WTC11 (cell line): ENCODE data around the gene OTUD4. TPM values are rescaled to one million over a fixed set of nuclear protein-coding genes. Genes with fewer than 3 reads are reported as not detected.

Experiments used
- ATAC-seq: fragments of 200-7000 bp; cut with Tn5 transposase; 2 replicates; pipeline ENCODE4 v1.10.0; 2021; ENCODE audit warnings: mild to moderate bottlenecking, moderate library complexity
- CTCF ChIA-PET: fragments of 300-600 bp; sonication (Branson Sonifier 250); formaldehyde crosslinking; loops from one replicate; lab custom pipeline; 2021; ENCODE audit warnings: antibody characterized with exemption; lab: Charles Lee
- POLR2A ChIA-PET: fragments of 350-600 bp; sonication (Branson Sonifier 250); formaldehyde crosslinking; loops from one replicate; lab custom pipeline; 2021; ENCODE audit warnings: antibody characterized with exemption; lab: Charles Lee
- DNase-seq: peaks from one replicate; pipeline ENCODE4 v3.0.0; 2021; ENCODE audit warnings: low spot score
- H3K27ac Mint-ChIP-seq: 2 replicates; pipeline ENCODE4 v1.8.0; 2021; ENCODE audit warnings: mixed read lengths
- H3K27me3 Mint-ChIP-seq: 2 replicates; pipeline ENCODE4 v1.8.0; 2021; ENCODE audit warnings: low read depth, mild to moderate bottlenecking, moderate library complexity, mixed read lengths
- H3K36me3 Mint-ChIP-seq: 2 replicates; pipeline ENCODE4 v1.8.0; 2021; ENCODE audit warnings: mixed read lengths
- H3K4me1 Mint-ChIP-seq: 2 replicates; pipeline ENCODE4 v1.8.0; 2022; ENCODE audit warnings: mixed read lengths
- H3K4me3 Mint-ChIP-seq: 2 replicates; pipeline ENCODE4 v1.8.0; 2021; ENCODE audit warnings: mild to moderate bottlenecking, moderate library complexity, mixed read lengths
- H3K9me3 Mint-ChIP-seq: 2 replicates; pipeline ENCODE4 v1.8.0; 2021; ENCODE audit warnings: mixed read lengths
- ATF3 ChIP-seq: sonication (generic); formaldehyde crosslinking; conservative IDR thresholded peaks from 2 replicates; pipeline ENCODE4 v1.8.1; 2022; ENCODE audit warnings: mild to moderate bottlenecking, missing genetic modification reagents
- CREM ChIP-seq: sonication (generic); formaldehyde crosslinking; IDR thresholded peaks from 2 replicates; pipeline ENCODE4 v1.8.1; 2022; ENCODE audit warnings: mild to moderate bottlenecking, missing genetic modification reagents, moderate library complexity
- ESRRA ChIP-seq: sonication (generic); formaldehyde crosslinking; IDR thresholded peaks from 2 replicates; pipeline ENCODE4 v1.8.1; 2022; ENCODE audit warnings: mild to moderate bottlenecking, missing genetic modification reagents, borderline replicate concordance
- ETV6 ChIP-seq: sonication (generic); formaldehyde crosslinking; IDR thresholded peaks from 2 replicates; pipeline ENCODE4 v1.8.1; 2022; ENCODE audit warnings: mild to moderate bottlenecking, missing genetic modification reagents
- FOXK1 ChIP-seq: sonication (generic); formaldehyde crosslinking; IDR thresholded peaks from 2 replicates; pipeline ENCODE4 v1.8.0; 2022; ENCODE audit warnings: mild to moderate bottlenecking, moderate library complexity, missing genetic modification reagents
- IRF2 ChIP-seq: sonication (generic); formaldehyde crosslinking; IDR thresholded peaks from 2 replicates; pipeline ENCODE4 v1.8.0; 2022; ENCODE audit warnings: low read depth, missing genetic modification reagents, borderline replicate concordance
- MXD4 ChIP-seq: fragments of 250-450 bp; sonication (Bioruptor Pico); IDR thresholded peaks from 2 replicates; pipeline ENCODE4 v1.8.0; 2021; ENCODE audit warnings: mild to moderate bottlenecking, moderate library complexity, borderline replicate concordance
- NR3C1 ChIP-seq: sonication (generic); formaldehyde crosslinking; conservative IDR thresholded peaks from 2 replicates; pipeline ENCODE4 v1.8.1; 2023; ENCODE audit warnings: low read depth, mild to moderate bottlenecking, missing genetic modification reagents
- SMAD3 ChIP-seq: sonication (generic); formaldehyde crosslinking; IDR thresholded peaks from 2 replicates; pipeline ENCODE4 v1.8.0; 2022; ENCODE audit warnings: missing genetic modification reagents, mild to moderate bottlenecking, borderline replicate concordance
- SMAD4 ChIP-seq: sonication (generic); formaldehyde crosslinking; IDR thresholded peaks from 2 replicates; pipeline ENCODE4 v1.8.0; 2022; ENCODE audit warnings: mild to moderate bottlenecking, missing genetic modification reagents
- ZNF281 ChIP-seq: sonication (generic); formaldehyde crosslinking; IDR thresholded peaks from 2 replicates; pipeline ENCODE4 v1.8.0; 2023; ENCODE audit warnings: mild to moderate bottlenecking, missing genetic modification reagents
- ZNF317 ChIP-seq: sonication (generic); formaldehyde crosslinking; IDR thresholded peaks from 2 replicates; pipeline ENCODE4 v1.8.1; 2023; ENCODE audit warnings: low read depth, mild to moderate bottlenecking, moderate library complexity, missing genetic modification reagents, borderline replicate concordance
- ZNF396 ChIP-seq: fragments of 250-450 bp; sonication (Bioruptor Pico); IDR thresholded peaks from 2 replicates; pipeline ENCODE4 v1.8.0; 2021; ENCODE audit warnings: mild to moderate bottlenecking, moderate library complexity, borderline replicate concordance
- ZNF671 ChIP-seq: fragments of 250-450 bp; sonication (Bioruptor Pico); IDR thresholded peaks from 2 replicates; pipeline ENCODE4 v1.8.0; 2021; ENCODE audit warnings: mild to moderate bottlenecking
- total RNA-seq: library from RNA; stranded (reverse); gene quantifications from 3 replicates; pipeline ENCODE4 v1.2.3, GENCODE V29; 2021
- TF ChIP-seq, protein P1 (sequence below): sonication (generic); formaldehyde crosslinking; IDR thresholded peaks from 2 replicates; pipeline ENCODE4 v1.8.0; 2022; ENCODE audit warnings: mild to moderate bottlenecking, missing genetic modification reagents
- TF ChIP-seq, protein P2 (sequence below): sonication (generic); formaldehyde crosslinking; IDR thresholded peaks from 2 replicates; pipeline ENCODE4 v1.8.1; 2023; ENCODE audit warnings: mild to moderate bottlenecking, missing genetic modification reagents, moderate library complexity
- TF ChIP-seq, protein P3 (sequence below): fragments of 250-450 bp; sonication (Bioruptor Pico); IDR thresholded peaks from 2 replicates; pipeline ENCODE4 v1.8.0; 2021; ENCODE audit warnings: mild to moderate bottlenecking
- TF ChIP-seq, protein P4 (sequence below): fragments of 250-450 bp; sonication (Bioruptor Pico); IDR thresholded peaks from 2 replicates; pipeline ENCODE4 v1.9.0; 2021; ENCODE audit warnings: mild to moderate bottlenecking, borderline replicate concordance

The OTUD4 gene
- total RNA-seq, 1 experiment from 2014 or later: 44.6 TPM

DNA sequence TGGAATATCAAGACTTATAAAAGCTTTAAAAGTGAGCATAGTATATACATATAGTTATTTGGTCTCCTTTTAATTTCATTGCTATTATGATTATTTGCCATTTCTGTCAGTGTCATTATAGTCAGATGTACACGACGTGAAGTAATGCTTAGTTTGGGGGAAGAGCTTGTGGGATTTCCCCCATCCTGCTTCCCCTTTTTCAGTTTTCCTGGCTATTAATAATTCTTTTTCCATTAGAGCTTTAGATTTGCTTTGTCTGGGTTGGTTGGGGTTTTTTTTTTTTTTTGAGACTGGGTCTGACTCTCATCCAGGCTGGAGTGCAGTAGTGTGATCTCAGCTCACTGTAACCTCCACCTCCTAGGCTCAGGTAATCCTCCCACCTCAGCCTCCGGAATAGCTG, 76.9 kb downstream of the OTUD4 start:
- no peak overlapping the region for H3K4me3 Mint-ChIP-seq

More for the DNA sequence above, 76.9 kb downstream of the OTUD4 start:
- peaks cover 8% of the 10 kb centered on the region for H3K4me1 Mint-ChIP-seq
- TF ChIP-seq, protein P1, sequence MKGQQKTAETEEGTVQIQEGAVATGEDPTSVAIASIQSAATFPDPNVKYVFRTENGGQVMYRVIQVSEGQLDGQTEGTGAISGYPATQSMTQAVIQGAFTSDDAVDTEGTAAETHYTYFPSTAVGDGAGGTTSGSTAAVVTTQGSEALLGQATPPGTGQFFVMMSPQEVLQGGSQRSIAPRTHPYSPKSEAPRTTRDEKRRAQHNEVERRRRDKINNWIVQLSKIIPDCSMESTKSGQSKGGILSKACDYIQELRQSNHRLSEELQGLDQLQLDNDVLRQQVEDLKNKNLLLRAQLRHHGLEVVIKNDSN (CRISPR knock-in tag): no peak
- no peak for TF ChIP-seq ZNF671 (CRISPR knock-in tag)
- TF ChIP-seq CREM (CRISPR knock-in tag): no peak
- TF ChIP-seq, protein P2, sequence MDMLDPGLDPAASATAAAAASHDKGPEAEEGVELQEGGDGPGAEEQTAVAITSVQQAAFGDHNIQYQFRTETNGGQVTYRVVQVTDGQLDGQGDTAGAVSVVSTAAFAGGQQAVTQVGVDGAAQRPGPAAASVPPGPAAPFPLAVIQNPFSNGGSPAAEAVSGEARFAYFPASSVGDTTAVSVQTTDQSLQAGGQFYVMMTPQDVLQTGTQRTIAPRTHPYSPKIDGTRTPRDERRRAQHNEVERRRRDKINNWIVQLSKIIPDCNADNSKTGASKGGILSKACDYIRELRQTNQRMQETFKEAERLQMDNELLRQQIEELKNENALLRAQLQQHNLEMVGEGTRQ: no peak
- no peak for TF ChIP-seq NR3C1 (CRISPR knock-in tag)
- TF ChIP-seq, protein P3, sequence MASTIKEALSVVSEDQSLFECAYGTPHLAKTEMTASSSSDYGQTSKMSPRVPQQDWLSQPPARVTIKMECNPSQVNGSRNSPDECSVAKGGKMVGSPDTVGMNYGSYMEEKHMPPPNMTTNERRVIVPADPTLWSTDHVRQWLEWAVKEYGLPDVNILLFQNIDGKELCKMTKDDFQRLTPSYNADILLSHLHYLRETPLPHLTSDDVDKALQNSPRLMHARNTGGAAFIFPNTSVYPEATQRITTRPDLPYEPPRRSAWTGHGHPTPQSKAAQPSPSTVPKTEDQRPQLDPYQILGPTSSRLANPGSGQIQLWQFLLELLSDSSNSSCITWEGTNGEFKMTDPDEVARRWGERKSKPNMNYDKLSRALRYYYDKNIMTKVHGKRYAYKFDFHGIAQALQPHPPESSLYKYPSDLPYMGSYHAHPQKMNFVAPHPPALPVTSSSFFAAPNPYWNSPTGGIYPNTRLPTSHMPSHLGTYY (CRISPR knock-in tag): no peak
- TF ChIP-seq ZNF281: no peak
- no peak for TF ChIP-seq IRF2
- TF ChIP-seq SMAD4 (CRISPR knock-in tag): no peak
- TF ChIP-seq FOXK1 (CRISPR knock-in tag): no peak
- TF ChIP-seq SMAD3 (CRISPR knock-in tag): no peak
- TF ChIP-seq ZNF317 (CRISPR knock-in tag): no peak
- TF ChIP-seq MXD4 (CRISPR knock-in tag): no peak
- TF ChIP-seq ESRRA: no peak
- TF ChIP-seq ZNF396 (CRISPR knock-in tag): no peak
- TF ChIP-seq, protein P4, sequence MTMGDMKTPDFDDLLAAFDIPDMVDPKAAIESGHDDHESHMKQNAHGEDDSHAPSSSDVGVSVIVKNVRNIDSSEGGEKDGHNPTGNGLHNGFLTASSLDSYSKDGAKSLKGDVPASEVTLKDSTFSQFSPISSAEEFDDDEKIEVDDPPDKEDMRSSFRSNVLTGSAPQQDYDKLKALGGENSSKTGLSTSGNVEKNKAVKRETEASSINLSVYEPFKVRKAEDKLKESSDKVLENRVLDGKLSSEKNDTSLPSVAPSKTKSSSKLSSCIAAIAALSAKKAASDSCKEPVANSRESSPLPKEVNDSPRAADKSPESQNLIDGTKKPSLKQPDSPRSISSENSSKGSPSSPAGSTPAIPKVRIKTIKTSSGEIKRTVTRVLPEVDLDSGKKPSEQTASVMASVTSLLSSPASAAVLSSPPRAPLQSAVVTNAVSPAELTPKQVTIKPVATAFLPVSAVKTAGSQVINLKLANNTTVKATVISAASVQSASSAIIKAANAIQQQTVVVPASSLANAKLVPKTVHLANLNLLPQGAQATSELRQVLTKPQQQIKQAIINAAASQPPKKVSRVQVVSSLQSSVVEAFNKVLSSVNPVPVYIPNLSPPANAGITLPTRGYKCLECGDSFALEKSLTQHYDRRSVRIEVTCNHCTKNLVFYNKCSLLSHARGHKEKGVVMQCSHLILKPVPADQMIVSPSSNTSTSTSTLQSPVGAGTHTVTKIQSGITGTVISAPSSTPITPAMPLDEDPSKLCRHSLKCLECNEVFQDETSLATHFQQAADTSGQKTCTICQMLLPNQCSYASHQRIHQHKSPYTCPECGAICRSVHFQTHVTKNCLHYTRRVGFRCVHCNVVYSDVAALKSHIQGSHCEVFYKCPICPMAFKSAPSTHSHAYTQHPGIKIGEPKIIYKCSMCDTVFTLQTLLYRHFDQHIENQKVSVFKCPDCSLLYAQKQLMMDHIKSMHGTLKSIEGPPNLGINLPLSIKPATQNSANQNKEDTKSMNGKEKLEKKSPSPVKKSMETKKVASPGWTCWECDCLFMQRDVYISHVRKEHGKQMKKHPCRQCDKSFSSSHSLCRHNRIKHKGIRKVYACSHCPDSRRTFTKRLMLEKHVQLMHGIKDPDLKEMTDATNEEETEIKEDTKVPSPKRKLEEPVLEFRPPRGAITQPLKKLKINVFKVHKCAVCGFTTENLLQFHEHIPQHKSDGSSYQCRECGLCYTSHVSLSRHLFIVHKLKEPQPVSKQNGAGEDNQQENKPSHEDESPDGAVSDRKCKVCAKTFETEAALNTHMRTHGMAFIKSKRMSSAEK: no peak
- TF ChIP-seq ETV6 (CRISPR knock-in tag): no peak
- TF ChIP-seq ATF3 (CRISPR knock-in tag): no peak
- TF ChIP-seq, all 79 proteins: peak for 0
- no peak overlapping the region for H3K27ac Mint-ChIP-seq
- CTCF ChIA-PET: no interaction called here
- peaks cover 28% of the 10 kb centered on the region for H3K36me3 Mint-ChIP-seq
- POLR2A ChIA-PET: no interaction called here
- H3K27me3 Mint-ChIP-seq: no peaks in the 10 kb centered on the region
- no peak for DNase-seq
- ATAC-seq: no peak
- no peaks in the 10 kb centered on the region for H3K9me3 Mint-ChIP-seq
